HEK293T (cell line): ENCODE data around the gene ILKAP.
A peak's percentile ranks its signal among the peaks of the same experiment; 100 is the strongest.

Experiments
- CTCF ChIA-PET: fragments of 350-600 bp; formaldehyde crosslinking; extraction: SDS; loops from one replicate; lab custom pipeline; 2021; ENCODE audit warnings: antibody characterized with exemption, inconsistent platforms; lab: Yijun Ruan, JAX
- POLR2A ChIA-PET: fragments of 350-600 bp; formaldehyde crosslinking; extraction: SDS; loops from one replicate; lab custom pipeline; 2020; ENCODE audit warnings: antibody characterized with exemption, inconsistent platforms; lab: Yijun Ruan, JAX
- DNase-seq: peaks from one replicate; pipeline ENCODE4 v3.0.0; 2012; ENCODE audit warnings: mixed read lengths; ENCODE audit errors: extremely low spot score
- ARNT ChIP-seq: fragments of 450-650 bp; IDR thresholded peaks from 2 replicates; pipeline ENCODE4 v1.6.1; 2017; ENCODE audit warnings: mild to moderate bottlenecking
- BHLHE40 ChIP-seq: fragments of 450-650 bp; IDR thresholded peaks from 2 replicates; pipeline ENCODE4 v1.6.1; 2016; ENCODE audit warnings: mild to moderate bottlenecking, moderate library complexity, borderline replicate concordance
- CTBP1 ChIP-seq: fragments of 450-650 bp; IDR thresholded peaks from 2 replicates; pipeline ENCODE4 v1.6.1; 2016; ENCODE audit warnings: borderline replicate concordance
- ELF4 ChIP-seq: fragments of 450-650 bp; IDR thresholded peaks from 2 replicates; pipeline ENCODE4 v1.6.1; 2017; ENCODE audit warnings: antibody characterized with exemption
- FOXA1 ChIP-seq: fragments of 450-650 bp; IDR thresholded peaks from 2 replicates; pipeline ENCODE4 v1.6.1; 2016; ENCODE audit warnings: mild to moderate bottlenecking
- FOXK2 ChIP-seq: fragments of 450-650 bp; IDR thresholded peaks from 2 replicates; pipeline ENCODE4 v1.6.1; 2016; ENCODE audit warnings: mild to moderate bottlenecking
- FOXM1 ChIP-seq: fragments of 450-650 bp; IDR thresholded peaks from 2 replicates; pipeline ENCODE4 v1.6.1; 2017; ENCODE audit warnings: mild to moderate bottlenecking, borderline replicate concordance
- HDGF ChIP-seq: fragments of 450-650 bp; IDR thresholded peaks from 2 replicates; pipeline ENCODE4 v1.6.1; 2017; ENCODE audit warnings: antibody characterized with exemption, borderline replicate concordance
- L3MBTL2 ChIP-seq: fragments of 450-650 bp; conservative IDR thresholded peaks from 2 replicates; pipeline ENCODE4 v1.6.1; 2016; ENCODE audit warnings: mild to moderate bottlenecking
- LEF1 ChIP-seq: fragments of 450-650 bp; IDR thresholded peaks from 2 replicates; pipeline ENCODE4 v1.6.1; 2017; ENCODE audit warnings: mild to moderate bottlenecking, borderline replicate concordance
- NFRKB ChIP-seq: fragments of 450-650 bp; IDR thresholded peaks from 2 replicates; pipeline ENCODE4 v1.6.1; 2016; ENCODE audit warnings: mild to moderate bottlenecking, moderate library complexity
- PKNOX1 ChIP-seq: fragments of 450-650 bp; IDR thresholded peaks from 2 replicates; pipeline ENCODE4 v1.6.1; 2016
- SP1 ChIP-seq: fragments of 450-650 bp; IDR thresholded peaks from 2 replicates; pipeline ENCODE4 v1.6.1; 2017
- SUZ12 ChIP-seq: fragments of 450-650 bp; IDR thresholded peaks from 2 replicates; pipeline ENCODE4 v1.6.1; 2016; ENCODE audit warnings: mild to moderate bottlenecking
- TARDBP ChIP-seq: fragments of 450-650 bp; IDR thresholded peaks from 2 replicates; pipeline ENCODE4 v1.6.1; 2016
- ZNF384 ChIP-seq: fragments of 450-650 bp; IDR thresholded peaks from 2 replicates; pipeline ENCODE4 v1.6.1; 2016

ILKAP gene

GRCh38 chr2:238169708-238170251 is 33.7 kb downstream of the ILKAP start:
- ChIA-PET CTCF (interaction anchor here (0.6 to 0.7 kb wide), 2 partner anchors 10 to 24 kb away, joined by 3 to 4 read pairs; no protein-coding TSS in a partner anchor), POLR2A (interaction anchor here (1.0 to 1.4 kb wide), 2 partner anchors 10 to 34 kb away, joined by 3 to 5 read pairs; partner anchors contain the start of gene ILKAP)
- TF ChIP-seq ZNF384 (no peak), HDGF (no peak), PKNOX1 (no peak), TARDBP (no peak), FOXK2 (no peak), ELF4 (no peak)
- DNase-seq = no peak

- POLR2A ChIA-PET = interaction anchor here (1.0 to 1.4 kb wide), 2 partner anchors 10 to 34 kb away, joined by 3 to 5 read pairs; partner anchors contain the start of gene ILKAP
Observed at GRCh38 chr2:238169048-238169707, 34.3 kb downstream of the ILKAP start.

GRCh38 chr2:238168196-238169047 is 35.1 kb downstream of the ILKAP start:
- ChIA-PET POLR2A (interaction anchor here (1.2 kb wide), 1 partner anchor 9 kb away, joined by 3 read pairs; no protein-coding TSS in a partner anchor), CTCF (no interaction called here)
- no peak for DNase-seq
- TF ChIP-seq HDGF (no peak), SUZ12 (no peak), FOXK2 (no peak), ELF4 (no peak), SP1 (no peak), FOXM1 (no peak), ZNF384 (no peak), ARNT (no peak), LEF1 (no peak), TARDBP (no peak), FOXA1 (no peak), CTBP1 (no peak), L3MBTL2 (no peak), BHLHE40 (no peak)

More at GRCh38 chr2:238169048-238169707, 34.3 kb downstream of the ILKAP start:
- CTCF ChIA-PET = interaction anchor here (0.6 to 0.7 kb wide), 2 partner anchors 10 to 25 kb away, joined by 3 to 4 read pairs; no protein-coding TSS in a partner anchor
- no peak for DNase-seq
- TF ChIP-seq PKNOX1 (peak; percentile 29; the same call in 1 of the 2 replicates), LEF1 (no peak)

GRCh38 chr2:238167761-238168160 is 35.7 kb downstream of the ILKAP start:
- ChIA-PET CTCF (no interaction called here), POLR2A (interaction anchor here (1.2 kb wide), 1 partner anchor 8 kb away, joined by 3 read pairs; no protein-coding TSS in a partner anchor)
- TF ChIP-seq SP1 (no peak), LEF1 (no peak), ZNF384 (no peak), ELF4 (no peak), PKNOX1 (no peak), CTBP1 (no peak), SUZ12 (no peak), BHLHE40 (no peak), TARDBP (no peak), ARNT (no peak), FOXM1 (no peak), HDGF (no peak), L3MBTL2 (no peak), FOXA1 (no peak), FOXK2 (no peak), NFRKB (no peak)
- no peak for DNase-seq

- DNase-seq = no peak
- TF ChIP-seq LEF1 = no peak
- TF ChIP-seq SP1 = no peak
- TF ChIP-seq ZNF384 = no peak
- no peak for TF ChIP-seq TARDBP
- no peak for TF ChIP-seq FOXK2
- TF ChIP-seq PKNOX1 = no peak
- TF ChIP-seq FOXM1 = no peak
- TF ChIP-seq NFRKB = no peak
- TF ChIP-seq FOXA1 = no peak
- no peak for TF ChIP-seq SUZ12
- no peak for TF ChIP-seq BHLHE40
- CTCF ChIA-PET = no interaction called here
- POLR2A ChIA-PET = interaction anchor here (1.2 kb wide), 1 partner anchor 8 kb away, joined by 3 read pairs; no protein-coding TSS in a partner anchor
Observed at GRCh38 chr2:238167344-238167715, 36.2 kb downstream of the ILKAP start.
